Measurements from ENCODE around the gene NKD1.
"Not testable (repeated sequence)": the region's sequence is repeated elsewhere in the genome, so short reads cannot be mapped to it uniquely, and the experiment has no call there.

Gene NKD1

DNA sequence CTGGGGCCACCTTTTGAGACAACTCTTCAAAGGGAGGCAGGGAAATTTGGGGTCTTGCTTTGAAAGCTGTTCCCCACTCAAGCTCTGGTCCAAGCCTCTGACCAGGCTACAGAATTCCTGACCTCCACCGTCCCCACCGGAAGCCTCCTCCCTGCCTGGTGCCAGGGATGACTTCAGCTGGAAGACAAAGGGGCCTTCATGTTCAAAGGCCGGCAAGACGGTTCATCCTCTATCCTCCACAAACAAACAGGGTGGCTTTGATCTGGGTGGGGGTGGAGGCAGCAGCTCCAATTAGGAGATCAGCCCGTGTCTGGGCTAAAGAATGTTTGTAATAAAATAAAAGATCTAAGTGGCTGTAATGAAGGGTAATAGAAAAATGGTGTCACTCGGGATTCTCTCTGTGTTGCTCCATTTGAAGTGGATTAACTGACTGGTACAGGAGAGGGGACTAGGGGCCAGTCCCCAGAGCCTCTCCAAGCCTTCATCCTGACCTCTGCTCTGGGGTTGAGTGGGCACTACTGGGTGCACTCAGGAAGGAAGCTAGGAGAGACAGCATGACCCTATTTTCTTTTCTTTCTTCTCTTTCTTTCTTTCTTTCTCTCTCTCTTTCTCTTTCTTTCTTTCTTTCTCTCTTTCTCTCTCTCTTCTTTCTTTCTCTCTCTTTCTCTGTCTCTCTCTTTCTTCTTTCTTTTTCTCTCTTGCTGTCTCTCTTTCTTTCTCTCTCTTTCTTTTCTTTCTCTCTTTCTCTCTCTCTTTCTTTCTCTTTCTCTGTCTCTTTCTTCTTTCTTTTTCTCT lies 27.5 kb upstream of the NKD1 start:
- DNase-seq = no peak

GRCh38 chr16:50521246-50521900 lies 26.8 kb upstream of the NKD1 start:
- no peak for DNase-seq

DNA sequence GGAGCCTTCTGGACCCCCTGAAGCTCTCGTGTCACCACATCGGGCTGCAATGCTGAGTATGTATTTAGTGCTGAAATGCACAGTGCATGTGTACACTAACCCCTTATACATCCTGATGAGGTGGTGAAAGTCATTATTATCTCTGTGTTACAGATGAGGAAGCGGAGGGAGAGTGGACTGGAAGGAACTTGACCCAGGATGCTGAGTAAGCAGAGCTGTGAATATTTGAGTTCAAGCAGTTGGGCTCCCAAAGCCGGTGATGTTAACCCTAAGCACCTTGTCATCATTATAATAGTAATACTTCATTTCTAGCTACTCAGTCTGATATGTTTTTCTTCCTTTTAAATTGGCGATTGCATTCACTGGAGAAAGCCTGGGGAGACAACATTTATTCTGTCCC lies 25.9 kb upstream of the NKD1 start:
- DNase-seq = no peak

GRCh38 chr16:50523710-50524109 lies 24.5 kb upstream of the NKD1 start:
- DNase-seq = no peak

DNA sequence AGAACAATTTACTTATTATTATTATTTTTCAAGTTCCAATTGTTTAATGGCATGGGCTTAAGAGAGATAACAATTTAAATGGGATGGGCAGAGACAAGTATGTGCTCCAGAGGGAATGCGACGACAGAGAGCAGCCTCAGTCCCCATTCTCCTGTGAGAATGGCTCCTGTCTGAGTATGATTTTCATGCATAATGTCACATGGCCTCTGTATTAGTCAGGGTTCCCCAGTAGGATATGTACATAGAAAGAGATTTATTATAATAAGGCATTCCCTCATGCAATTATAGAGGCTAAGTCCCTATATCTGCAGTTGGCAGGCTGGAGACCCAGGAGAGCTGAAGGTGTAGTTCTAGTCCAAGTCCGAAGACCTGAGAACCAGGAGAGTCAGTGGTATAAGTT lies 22.9 kb upstream of the NKD1 start:
- no peak for DNase-seq

- no peak for DNase-seq
These were observed 22.5 kb upstream of the NKD1 start for GRCh38 chr16:50525716-50526115.

DNA sequence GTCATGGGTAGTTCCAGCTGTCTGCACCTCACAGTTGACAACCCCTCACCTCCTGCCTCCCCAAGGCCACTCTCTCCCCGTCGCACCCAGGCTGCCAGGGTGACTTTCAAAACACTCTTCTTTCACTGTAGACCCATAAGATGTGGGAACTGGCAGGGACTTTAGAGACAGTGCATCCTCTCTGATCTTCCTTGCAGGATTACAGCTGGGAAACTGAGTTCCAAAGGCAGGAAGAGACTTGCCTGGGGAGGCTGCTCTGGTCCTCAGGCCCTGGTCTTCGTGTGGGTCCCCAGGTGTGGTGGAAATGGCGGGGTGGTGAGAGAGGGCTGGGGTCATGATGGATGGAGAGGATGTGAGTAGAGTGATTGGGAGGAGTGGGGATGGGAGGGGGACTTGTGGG lies 21.9 kb upstream of the NKD1 start:
- no peak for DNase-seq

- no peak for DNase-seq
These were observed 21.4 kb upstream of the NKD1 start for GRCh38 chr16:50526796-50527195.

- DNase-seq = no peak
These were observed 19.4 kb upstream of the NKD1 start for GRCh38 chr16:50528820-50529219.

GRCh38 chr16:50529334-50529733 lies 18.9 kb upstream of the NKD1 start:
- no peak for DNase-seq

DNA sequence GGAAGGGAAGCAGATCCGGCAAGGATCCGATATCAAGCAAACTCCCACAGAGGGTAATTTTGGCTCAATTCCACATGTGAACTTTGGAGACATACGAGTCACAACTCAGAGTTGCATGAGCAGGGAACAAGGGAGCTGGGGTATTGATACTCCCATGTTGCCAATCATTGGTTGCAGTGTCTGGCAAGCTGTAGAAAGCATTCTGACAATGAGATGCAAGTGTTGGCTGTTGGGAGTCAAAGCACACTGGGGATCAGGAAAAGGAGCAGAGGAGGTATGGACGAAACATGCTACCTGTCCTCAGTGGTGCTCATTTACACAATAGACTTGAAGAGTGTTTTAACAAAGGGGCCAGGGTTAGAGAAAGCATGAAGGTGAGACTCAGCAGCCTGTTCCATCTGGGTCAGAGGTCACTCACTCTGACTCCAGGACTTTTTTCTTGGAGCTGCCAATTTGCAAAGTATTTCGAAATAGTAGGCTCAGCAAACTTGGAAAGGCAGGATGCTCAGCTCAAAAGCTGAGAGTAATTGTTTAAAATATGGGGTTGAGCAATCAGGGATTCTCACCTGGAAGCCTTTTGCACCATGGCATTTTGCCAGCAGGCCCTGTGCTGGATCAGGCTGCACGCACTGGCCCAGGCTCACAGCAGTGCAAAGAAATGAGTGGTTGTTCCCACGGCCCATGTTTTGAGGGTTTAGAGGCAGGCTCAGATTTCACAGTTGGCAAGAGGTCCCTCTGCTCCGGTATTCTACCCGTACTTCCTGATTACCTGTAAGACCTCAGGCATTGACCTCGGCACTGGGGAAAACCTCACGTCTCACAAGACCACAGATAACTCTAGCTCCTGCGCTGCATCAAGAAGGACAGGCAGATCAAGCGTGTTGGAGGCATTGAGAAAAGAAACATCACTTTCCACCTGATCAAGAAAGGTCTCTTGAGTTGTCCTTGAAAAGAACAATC lies 17.6 kb upstream of the NKD1 start:
- DNase-seq = no peak

DNA sequence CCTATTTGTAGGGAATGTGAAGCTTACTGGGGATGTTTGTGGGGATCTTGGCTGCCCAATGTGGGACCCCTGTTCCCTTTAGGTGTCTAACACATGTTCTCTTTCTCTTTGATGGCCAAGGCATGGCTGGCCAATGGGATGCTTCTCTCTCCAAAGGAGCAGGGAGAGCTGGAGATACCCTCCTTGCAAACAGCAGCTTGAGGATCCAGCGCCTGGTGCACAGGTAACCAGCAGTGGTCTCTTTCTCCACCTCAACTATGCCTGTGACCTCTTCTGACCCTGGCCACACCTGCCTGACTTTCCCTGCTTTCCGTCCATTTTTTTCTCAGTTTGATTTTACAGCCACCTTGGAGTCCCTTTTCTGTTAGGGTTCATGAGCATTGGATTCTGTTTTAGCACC lies 16.8 kb upstream of the NKD1 start:
- no peak for DNase-seq

DNA sequence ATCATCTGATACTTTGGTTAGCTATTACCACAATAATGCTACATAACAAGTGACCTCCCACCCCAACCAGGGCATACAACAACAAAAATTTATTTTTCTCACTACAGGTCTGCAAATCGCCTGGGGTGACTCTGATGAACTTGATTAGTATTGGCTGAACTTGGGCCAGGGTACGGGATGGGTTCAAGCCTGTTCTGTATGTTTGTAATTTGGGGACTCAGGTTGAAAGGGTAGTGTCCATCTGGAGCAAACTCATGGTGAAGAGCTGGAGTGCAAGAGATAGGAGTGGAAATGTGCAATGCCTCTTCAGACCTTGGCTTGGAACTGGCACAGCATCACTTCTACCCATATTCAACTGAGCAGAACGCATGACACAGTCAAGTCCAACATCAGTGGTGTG lies 16.3 kb upstream of the NKD1 start:
- no peak for DNase-seq

DNA sequence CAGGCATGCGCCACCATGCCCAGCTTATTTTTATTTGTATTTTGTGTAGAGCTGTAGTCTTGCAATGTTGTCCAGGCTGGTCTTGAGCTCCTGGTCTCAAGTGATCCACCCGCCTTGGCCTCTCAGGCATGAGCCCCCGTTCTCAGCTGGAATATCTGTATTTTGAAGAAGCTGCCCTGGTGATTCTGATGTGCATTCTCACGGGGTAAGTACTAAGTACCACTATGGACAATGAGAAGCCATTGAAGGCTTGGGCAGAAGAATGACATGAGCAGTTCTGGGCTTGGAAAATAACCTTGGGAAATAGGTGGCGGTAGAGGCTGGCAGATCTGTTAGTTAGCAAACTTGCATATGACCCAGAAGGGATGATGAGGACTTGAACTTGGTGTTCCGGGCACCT lies 15.6 kb upstream of the NKD1 start:
- no peak for DNase-seq

- DNase-seq = no peak
These were observed 14.9 kb upstream of the NKD1 start for GRCh38 chr16:50533317-50533716.

GRCh38 chr16:50534091-50534490 lies 14.1 kb upstream of the NKD1 start:
- no peak for DNase-seq

DNA sequence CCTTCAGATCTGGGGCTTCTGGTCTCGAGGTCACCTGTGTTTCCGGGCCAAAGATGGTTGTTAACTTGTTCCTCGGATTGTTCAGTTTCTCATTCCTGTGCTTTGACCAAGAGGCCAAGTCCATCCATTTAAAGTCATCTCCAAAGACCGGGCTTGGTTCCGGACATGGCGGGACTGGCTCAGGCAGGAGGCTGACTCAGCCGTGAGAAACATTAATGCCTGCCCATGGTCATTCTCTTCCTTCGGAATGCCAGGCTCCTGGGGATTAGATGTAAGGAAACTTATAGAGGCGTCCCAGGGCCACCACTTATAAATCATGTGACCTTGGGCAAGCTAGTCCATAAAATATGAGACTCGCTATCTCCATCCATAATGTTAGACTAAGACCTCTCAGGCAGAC lies 13.6 kb upstream of the NKD1 start:
- no peak for DNase-seq

DNA sequence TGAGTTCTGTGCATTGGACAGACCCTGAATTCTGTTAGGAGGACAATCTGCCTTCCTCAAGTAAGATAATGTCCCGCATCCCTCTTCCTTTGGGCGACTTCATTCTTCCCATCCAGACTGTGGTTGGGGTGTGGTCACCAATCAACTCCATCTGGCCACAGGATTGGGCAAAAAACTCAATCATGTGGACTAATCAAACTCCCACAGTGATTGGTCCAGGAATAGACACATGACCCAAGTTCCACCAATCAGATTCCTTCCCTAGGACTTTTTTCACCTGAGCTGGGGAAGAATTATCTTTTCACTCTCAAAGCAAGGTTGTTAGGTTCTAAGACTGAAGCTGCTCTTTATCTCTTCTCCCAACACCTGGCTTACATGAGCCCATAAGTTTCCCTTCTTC lies 13.2 kb upstream of the NKD1 start:
- no peak for DNase-seq

DNA sequence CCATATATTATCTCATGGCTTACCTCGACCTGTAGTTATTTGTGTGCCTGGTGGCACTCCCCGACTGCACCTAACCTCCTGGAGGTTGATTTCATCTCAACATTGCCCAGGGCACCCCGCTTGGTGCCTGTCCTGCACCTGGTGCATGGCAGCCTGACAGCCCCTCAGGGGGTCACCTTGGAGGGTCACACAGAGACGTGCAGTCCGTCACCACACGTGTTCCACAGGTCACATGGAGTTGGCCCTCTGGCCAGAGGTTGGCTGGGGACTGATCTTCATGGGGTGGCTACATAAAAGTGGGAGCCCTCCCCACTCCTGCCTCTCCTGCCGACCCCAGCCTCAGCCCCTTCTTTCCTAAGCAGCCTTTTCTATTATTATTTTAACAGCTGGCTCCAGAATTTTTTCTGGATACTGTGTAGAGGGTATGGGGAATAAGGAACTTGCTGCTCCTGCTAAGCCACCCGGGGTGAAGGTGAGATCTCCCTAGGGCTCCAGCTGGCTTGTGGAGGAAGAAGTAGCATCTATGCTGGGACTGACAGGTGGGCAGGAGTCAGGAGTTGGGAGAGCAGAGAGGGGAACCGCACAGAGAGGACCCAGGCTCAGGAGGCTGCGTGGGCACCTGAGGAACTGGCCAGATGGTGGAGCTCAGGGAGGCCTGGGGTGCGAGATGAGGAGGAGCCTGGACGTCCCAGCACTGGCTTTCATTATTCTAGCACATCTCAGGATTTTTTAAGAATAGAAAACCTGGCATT lies 12.5 kb upstream of the NKD1 start:
- DNase-seq = no peak

DNA sequence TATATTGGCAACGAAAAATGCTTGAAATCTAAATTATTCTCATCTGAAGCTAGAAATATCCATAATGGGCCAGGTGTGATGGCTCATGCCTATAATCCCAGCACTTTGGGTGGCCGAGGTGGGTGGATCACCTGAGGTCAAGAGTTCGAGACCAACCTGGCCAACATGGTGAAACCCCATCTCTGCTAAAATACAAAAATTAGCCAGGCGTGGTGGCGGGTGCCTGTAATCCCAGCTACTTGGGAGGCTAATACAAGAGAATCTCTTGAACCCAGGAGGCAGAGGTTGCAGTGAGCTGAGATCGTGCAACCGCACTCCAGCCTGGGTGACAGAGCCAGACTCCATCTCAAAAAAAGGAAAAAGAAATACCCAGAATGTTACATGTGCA lies 11.9 kb upstream of the NKD1 start:
- not testable (repeated sequence) for DNase-seq

DNA sequence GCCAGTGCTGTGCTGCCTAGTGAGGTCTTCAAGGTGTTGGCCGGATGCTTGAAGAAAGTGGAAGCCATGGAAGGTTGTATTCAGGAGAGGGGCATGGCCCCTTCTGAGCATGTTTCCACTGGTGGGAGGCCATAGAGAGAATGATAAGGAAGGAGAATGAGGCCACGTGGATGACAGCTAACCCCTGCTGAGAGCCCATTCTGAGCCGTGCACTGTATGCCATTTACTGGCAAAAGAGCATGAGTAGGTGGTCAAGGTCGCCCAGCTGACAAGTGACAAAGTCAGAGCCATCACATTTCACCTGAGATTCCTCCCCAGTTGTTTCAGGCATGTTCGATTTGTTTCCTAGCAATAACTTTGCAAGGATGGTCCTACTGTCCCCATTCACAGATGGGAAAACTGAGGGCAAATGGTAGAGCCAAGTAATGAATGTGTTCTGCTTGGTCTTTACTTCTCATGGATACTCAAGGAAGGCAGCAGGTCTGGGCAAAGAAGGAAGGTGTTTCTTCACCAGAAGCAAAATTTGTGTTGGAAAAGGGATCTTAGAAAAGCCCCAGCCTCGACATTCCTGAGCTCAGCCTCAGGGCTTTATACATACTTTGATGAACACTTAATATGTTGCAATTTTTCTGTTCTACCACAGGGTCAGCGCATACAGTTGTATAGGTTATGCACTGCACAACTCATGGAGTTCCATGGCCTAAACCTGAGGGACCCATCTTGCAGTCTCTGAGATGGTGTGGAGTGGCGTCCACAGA lies 10.5 kb upstream of the NKD1 start:
- DNase-seq = no peak

- no peak for DNase-seq
These were observed 9.7 kb upstream of the NKD1 start for GRCh38 chr16:50538411-50539052.

All from activated CD4-positive, alpha-beta T cell treated with anti-CD3 and anti-CD28 coated beads, Interleukin-2, amount 50 U/mL, for 4 hours (primary cell).